Right cardiac atrium (tissue), 5 donors: ENCODE measurements around the gene NDUFB10. TPM values are rescaled to one million over a fixed set of nuclear protein-coding genes. Genes with fewer than 3 reads are reported as not detected.
A peak's percentile ranks its signal among the peaks of the same experiment; 100 is the strongest.

Experiments used
- ATAC-seq, 2 donors: fragments of 200-7000 bp; cut with Tn5 transposase; one replicate each; pipeline versions ENCODE4 v1.8.0 to v1.9.1; 2020; ENCODE audit warnings: moderate library complexity in 2 of 2, mild to moderate bottlenecking in 1 of 2
- DNase-seq, 3 donors: peaks; one replicate each; pipeline ENCODE4 v3.0.0-alpha.2; 2020
- H3K27ac ChIP-seq: one replicate; pipeline ENCODE4 v1.5.1; 2013; ENCODE audit warnings: mild to moderate bottlenecking, low read length, control low read depth, moderate library complexity
- H3K27me3 ChIP-seq: one replicate; pipeline ENCODE4 v1.6.1; 2013; ENCODE audit not compliant: control insufficient read depth, insufficient read depth
- H3K4me1 ChIP-seq: one replicate; pipeline ENCODE4 v1.6.1; 2013; ENCODE audit warnings: low read length; ENCODE audit not compliant: control insufficient read depth, insufficient read depth
- H3K4me3 ChIP-seq: one replicate; pipeline ENCODE4 v1.5.1; 2013; ENCODE audit warnings: low read length, control low read depth
- H3K9me3 ChIP-seq: one replicate; pipeline ENCODE4 v1.6.1; 2013; ENCODE audit warnings: low read length; ENCODE audit not compliant: control insufficient read depth
- WGBS: extraction: QIAGEN DNeasy Blood & Tissue Kit; methylation state at CpG from one replicate; pipeline ENCODE4 v1.1.7; 2013; 5-methylcytosine and 5-hydroxymethylcytosine counted together
- intact Hi-C, 4 donors: fragments of 100-400 bp; cut with DNase I; formaldehyde crosslinking; loops; one replicate each; pipeline versions ENCODE4 v1.11.0 to v1.14.0; 2022 to 2023
- polyA plus RNA-seq: library from polyadenylated mRNA; stranded (reverse); fragments of 200-250 nt; gene quantifications from one replicate; pipeline ENCODE4 v1.2.3, GENCODE V29; 2013
- total RNA-seq, 4 donors: library from RNA; stranded (reverse); fragmentation: NEBNext Ultra II Directional; extraction: Animal tissue kit (Norgen Biotek cat#: 25700); gene quantifications; one replicate each; pipeline ENCODE4 v1.2.1, GENCODE V29; 2021
- donor health status: healthy with polysubstance abuse.
- donor health status: DM: no; HTN: yes; CAD: no.
- donor health status: DM: no; HTN: no; CAD: no.
- donor health status: DM: no; HTN: yes; CAD: no; lungs with severe emphysema.
- donor health status: DM: yes; HTN: yes; CAD: no.

The NDUFB10 gene
- total and polyA plus RNA-seq, 5 donors = 397 to 1,316 (median 478) TPM

DNA sequence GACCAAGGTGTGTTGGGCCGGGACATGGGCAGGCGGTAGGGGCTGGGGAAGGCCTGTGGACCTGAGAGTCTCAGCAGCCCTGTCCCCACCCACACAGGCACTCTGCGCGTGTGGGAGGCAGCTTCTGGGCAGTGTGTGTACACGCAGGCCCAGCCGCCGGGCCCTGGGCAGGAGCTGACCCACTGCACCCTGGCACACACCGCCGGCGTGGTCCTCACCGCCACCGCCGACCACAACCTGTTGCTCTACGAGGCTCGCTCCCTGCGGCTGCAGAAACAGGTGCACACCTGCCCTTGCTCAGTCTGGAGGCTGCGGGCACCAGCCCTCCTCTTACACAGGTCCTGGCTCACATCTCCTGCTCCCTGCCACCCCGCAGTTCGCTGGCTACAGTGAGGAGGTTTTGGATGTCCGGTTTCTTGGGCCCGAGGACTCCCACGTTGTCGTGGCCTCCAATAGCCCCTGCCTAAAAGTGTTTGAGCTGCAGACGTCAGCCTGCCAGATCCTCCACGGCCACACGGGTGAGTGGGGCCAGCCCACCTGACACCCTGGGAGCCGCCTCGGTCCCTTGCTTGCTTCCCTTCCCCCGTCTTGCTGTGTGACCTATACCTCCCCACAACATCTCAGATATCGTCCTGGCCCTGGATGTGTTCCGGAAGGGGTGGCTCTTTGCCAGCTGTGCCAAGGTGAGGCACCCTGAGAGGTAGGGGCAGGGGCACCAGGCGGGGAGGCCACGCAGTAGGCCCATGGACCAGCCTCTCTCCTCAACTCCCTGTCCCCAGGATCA lies 16.3 kb downstream of the NDUFB10 start:
- Histone ChIP-seq H3K4me1 (peaks cover 9% of the 10 kb centered on the region), H3K27me3 (no peaks in the 10 kb centered on the region), H3K4me3 (no peak overlapping the region), H3K9me3 (no peaks in the 10 kb centered on the region), H3K27ac (no peak overlapping the region)
- intact Hi-C loops = no loop called here
- ATAC-seq (no peak), DNase-seq (no peak)
- 93% methylated on average over 33 of the region's 33 CpGs for WGBS

- WGBS = 96% methylated on average over 8 of the region's 8 CpGs
- H3K4me1 ChIP-seq = peaks cover 5% of the 10 kb centered on the region
- DNase-seq = no peak
- H3K9me3 ChIP-seq = no peaks in the 10 kb centered on the region
- H3K27me3 ChIP-seq = no peaks in the 10 kb centered on the region
- intact Hi-C loops = no loop called here
- no peak overlapping the region for H3K4me3 ChIP-seq
- H3K27ac ChIP-seq = no peak overlapping the region
- ATAC-seq = no peak
These were observed 16.8 kb downstream of the NDUFB10 start for GRCh38 chr16:1976216-1976520.

- WGBS = 92% methylated on average over 33 of the region's 33 CpGs
- Histone ChIP-seq H3K27me3 (no peaks in the 10 kb centered on the region), H3K4me3 (no peak overlapping the region), H3K27ac (no peak overlapping the region), H3K9me3 (no peaks in the 10 kb centered on the region), H3K4me1 (peaks cover 5% of the 10 kb centered on the region)
- intact Hi-C loops = no loop called here
- DNase-seq (peak in 1 of 3 donors; percentile 60), ATAC-seq (no peak)
These were observed 17.9 kb downstream of the NDUFB10 start for GRCh38 chr16:1976951-1977874.

GRCh38 chr16:1977875-1978268 lies 18.5 kb downstream of the NDUFB10 start:
- peaks cover under 1% of the 10 kb centered on the region for H3K4me1 ChIP-seq
- ATAC-seq (no peak), DNase-seq (no peak)
- no peaks in the 10 kb centered on the region for H3K9me3 ChIP-seq
- no peaks in the 10 kb centered on the region for H3K27me3 ChIP-seq
- intact Hi-C loops = no loop called here
- WGBS = 93% methylated on average over 18 of the region's 18 CpGs
- H3K27ac ChIP-seq = no peak overlapping the region
- H3K4me3 ChIP-seq = no peak overlapping the region

DNA sequence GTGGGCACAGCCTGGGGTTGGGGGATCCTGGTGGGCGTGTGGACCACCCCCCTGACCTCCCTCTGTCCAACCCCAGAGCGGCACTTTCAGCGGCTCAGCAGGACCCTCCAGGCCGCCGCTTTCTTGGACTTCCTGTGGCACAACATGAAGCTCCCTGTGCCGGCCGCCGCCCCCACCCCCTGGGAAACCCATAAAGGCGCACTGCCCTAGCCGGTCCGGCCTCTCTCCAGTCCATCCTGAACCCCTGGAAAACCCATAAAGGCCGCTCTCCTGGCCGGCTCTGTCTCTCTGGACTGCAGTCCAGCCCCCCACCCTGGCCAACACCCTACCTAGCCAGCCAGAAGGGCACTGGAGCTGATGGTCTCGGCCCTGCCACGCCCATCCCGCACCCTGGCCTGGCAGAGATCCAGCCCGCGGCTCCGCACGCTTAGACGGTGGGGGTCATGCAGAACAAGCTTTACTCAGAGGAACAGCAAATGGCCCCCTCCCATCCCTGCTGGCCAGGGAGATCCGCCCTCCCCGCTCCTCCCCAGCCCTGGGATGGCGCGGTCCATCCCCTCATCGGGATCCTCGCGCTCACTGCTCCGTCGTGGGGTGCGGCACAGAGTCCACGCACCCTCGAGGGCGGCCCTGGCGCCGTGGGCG lies 19.3 kb downstream of the NDUFB10 start:
- no peaks in the 10 kb centered on the region for H3K9me3 ChIP-seq
- no peaks in the 10 kb centered on the region for H3K27me3 ChIP-seq
- intact Hi-C loops = no loop called here
- H3K4me3 ChIP-seq = no peak overlapping the region
- ATAC-seq (no peak), DNase-seq (no peak)
- H3K4me1 ChIP-seq = no peaks in the 10 kb centered on the region
- 72% methylated on average over 37 of the region's 37 CpGs for WGBS
- no peak overlapping the region for H3K27ac ChIP-seq

GRCh38 chr16:1979271-1980029 lies 20.1 kb downstream of the NDUFB10 start:
- intact Hi-C loops = no loop called here
- DNase-seq = no peak
- no peaks in the 10 kb centered on the region for H3K27me3 ChIP-seq
- WGBS = 19% methylated on average over 70 of the region's 70 CpGs
- no peaks in the 10 kb centered on the region for H3K4me1 ChIP-seq
- no peak overlapping the region for H3K4me3 ChIP-seq
- H3K27ac ChIP-seq = no peak overlapping the region
- ATAC-seq = no peak
- no peaks in the 10 kb centered on the region for H3K9me3 ChIP-seq

- WGBS = 3% methylated on average over 53 of the region's 53 CpGs
- no peak for DNase-seq
- intact Hi-C loops = no loop called here
- Histone ChIP-seq H3K27me3 (no peaks in the 10 kb centered on the region), H3K9me3 (no peaks in the 10 kb centered on the region), H3K4me1 (peaks cover 5% of the 10 kb centered on the region), H3K4me3 (no peak overlapping the region), H3K27ac (no peak overlapping the region)
- ATAC-seq = no peak
These were observed 20.9 kb downstream of the NDUFB10 start for GRCh38 chr16:1980030-1980769.

- Histone ChIP-seq H3K27ac (no peak overlapping the region), H3K4me1 (peaks cover 5% of the 10 kb centered on the region), H3K27me3 (no peaks in the 10 kb centered on the region), H3K4me3 (no peak overlapping the region), H3K9me3 (no peaks in the 10 kb centered on the region)
- DNase-seq (no peak), ATAC-seq (no peak)
- intact Hi-C loops = no loop called here
- 22% methylated on average over 16 of the region's 16 CpGs for WGBS
These were observed 21.4 kb downstream of the NDUFB10 start for GRCh38 chr16:1980770-1981087.

DNA sequence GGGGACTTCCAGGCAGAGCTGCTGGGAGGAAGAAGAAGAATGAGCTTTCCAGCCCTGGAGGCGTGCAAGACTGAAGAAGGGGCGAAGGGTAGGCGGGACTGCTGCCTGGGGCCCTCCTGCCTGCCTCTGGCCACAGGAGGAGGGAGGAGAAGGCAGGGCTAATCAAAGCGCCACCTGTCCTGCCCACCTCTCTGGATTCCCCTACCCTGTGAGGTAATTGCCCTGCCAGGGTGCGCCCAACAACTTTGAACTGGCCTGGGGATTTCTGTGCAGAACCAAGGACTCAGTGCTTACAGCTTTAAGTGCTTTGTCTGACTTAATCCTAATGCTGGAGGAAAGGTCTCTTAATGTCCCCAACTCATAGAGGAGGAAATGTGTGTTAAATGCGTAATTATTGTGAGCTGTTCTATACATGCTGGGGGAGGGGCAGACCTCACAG lies 22.1 kb downstream of the NDUFB10 start, which contains the start of gene NOXO1:
Gene NOXO1 (minus strand): TSS at position 72 of the 439 bp plus-strand sequence. CDS start 290 bp downstream, outside the sequence.
- no peak within 1 kb of the TSS for H3K27ac ChIP-seq
- WGBS = 38% methylated on average over 6 of the region's 6 CpGs
- DNase-seq (no peak), ATAC-seq (no peak)
- no peak within 1 kb of the TSS for H3K4me3 ChIP-seq
- peaks cover 5% of the 10 kb centered on the region for H3K4me1 ChIP-seq
- intact Hi-C loops = no loop called here
- no peaks in the 10 kb centered on the region for H3K27me3 ChIP-seq
- H3K9me3 ChIP-seq = no peaks in the 10 kb centered on the region

DNA sequence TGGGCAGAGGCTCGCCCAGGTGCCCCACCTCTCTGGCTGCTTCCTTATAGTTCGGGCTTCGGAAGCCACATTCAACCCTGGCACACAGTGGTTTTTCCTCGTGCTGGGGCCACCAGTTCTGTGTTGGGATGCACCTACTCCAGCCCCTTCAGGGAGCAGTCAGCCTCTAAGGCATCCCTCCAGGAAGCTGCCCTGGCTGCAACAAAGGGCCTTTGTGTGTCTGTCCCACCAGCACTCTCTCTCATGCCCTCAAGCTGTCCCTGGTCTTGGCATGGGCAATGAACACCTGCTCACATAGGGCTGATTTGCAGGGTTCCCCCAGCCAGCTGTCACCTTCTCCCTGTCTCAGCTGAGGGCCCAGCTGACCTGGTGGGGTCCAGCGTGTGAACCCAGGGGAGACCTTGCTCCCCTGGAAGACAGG lies 22.7 kb downstream of the NDUFB10 start:
- ATAC-seq (no peak), DNase-seq (no peak)
- 61% methylated on average over 5 of the region's 5 CpGs for WGBS
- intact Hi-C loops = no loop called here
- Histone ChIP-seq H3K27me3 (no peaks in the 10 kb centered on the region), H3K4me1 (peaks cover 5% of the 10 kb centered on the region), H3K9me3 (no peaks in the 10 kb centered on the region), H3K4me3 (no peak overlapping the region), H3K27ac (no peak overlapping the region)
